Spleen (tissue), 11 donors: ENCODE data around the gene MCOLN2. TPM values are rescaled to one million over a fixed set of nuclear protein-coding genes. Genes with fewer than 3 reads are reported as not detected.

Experiments
- DNase-seq: peaks from one replicate; pipeline ENCODE4 v3.0.0-alpha.2; 2020
- H3K27ac ChIP-seq, 8 donors: fragments of 200-600 bp; sonication (generic) in 7 of 8; 1 replicate in 4 of 8; 2 replicates in 4 of 8; pipeline versions ENCODE4 v1.5.0 to v1.8.0; 2016 to 2021; ENCODE audit warnings: inconsistent platforms in 4 of 8, mild to moderate bottlenecking in 4 of 8, moderate library complexity in 1 of 8
- H3K27me3 ChIP-seq, 7 donors: fragments of 200-600 bp; sonication (generic) in 6 of 7; replicated peaks in 1 of 7; 1 replicate in 4 of 7; 2 replicates in 3 of 7; pipeline versions ENCODE4 v1.5.0 to v1.8.0; 2016 to 2021; ENCODE audit warnings: inconsistent platforms in 3 of 7, mild to moderate bottlenecking in 1 of 7
- H3K36me3 ChIP-seq, 6 donors: fragments of 200-600 bp; sonication (generic) in 5 of 6; 1 replicate in 4 of 6; 2 replicates in 2 of 6; pipeline versions ENCODE4 v1.5.0 to v1.8.0; 2016 to 2021; ENCODE audit warnings: inconsistent platforms in 2 of 6
- H3K4me1 ChIP-seq, 6 donors: fragments of 200-600 bp; sonication (generic) in 5 of 6; 1 replicate in 3 of 6; 2 replicates in 3 of 6; pipeline versions ENCODE4 v1.5.0 to v1.8.0; 2016 to 2021; ENCODE audit warnings: inconsistent platforms in 3 of 6
- H3K4me3 ChIP-seq, 8 donors: fragments of 200-600 bp; sonication (generic) in 7 of 8; 1 replicate in 4 of 8; 2 replicates in 4 of 8; pipeline versions ENCODE4 v1.5.0 to v1.8.0; 2016 to 2021; ENCODE audit warnings: inconsistent platforms in 4 of 8, mild to moderate bottlenecking in 4 of 8, moderate library complexity in 2 of 8
- H3K9me3 ChIP-seq, 8 donors: fragments of 200-600 bp; sonication (generic) in 7 of 8; 1 replicate in 4 of 8; 2 replicates in 4 of 8; pipeline versions ENCODE4 v1.5.0 to v1.8.0; 2016 to 2021; ENCODE audit warnings: inconsistent platforms in 4 of 8
- POLR2A ChIP-seq, 3 donors: fragments of 450-650 bp; IDR thresholded peaks; one replicate each; pipeline ENCODE4 v1.5.1; 2017; ENCODE audit warnings: antibody characterized with exemption in 3 of 3, mild to moderate bottlenecking in 1 of 3
- POLR2AphosphoS5 ChIP-seq, 3 donors: sonication (generic); formaldehyde crosslinking; IDR thresholded peaks; one replicate each; pipeline ENCODE4 v1.5.1; 2017; ENCODE audit warnings: antibody characterized with exemption in 3 of 3
- WGBS, 5 donors: extraction: QIAGEN DNeasy Blood & Tissue Kit in 3 of 5; methylation state at CpG; one replicate each; pipeline versions ENCODE4 v1.1.5 to v1.1.7; 2013 to 2018; 5-methylcytosine and 5-hydroxymethylcytosine counted together
- intact Hi-C: fragments of 100-400 bp; cut with DNase I; formaldehyde crosslinking; loops from one replicate; pipeline ENCODE4 v1.15.0; 2023; ENCODE audit warnings: low total_unique reads
- polyA plus RNA-seq, 3 donors: library from polyadenylated mRNA; stranded (reverse); fragments of 200-250 nt; gene quantifications; one replicate each; pipeline ENCODE4 v1.2.1, GENCODE V29; 2013
- total RNA-seq, 7 donors: library from RNA; depleted of rRNA in 3 of 7; stranded (reverse); fragments of >200 nt in 3 of 7; fragmentation: NEBNext Ultra II Directional in 4 of 7; extraction: Animal tissue kit (Norgen Biotek cat#: 25700) in 4 of 7; gene quantifications; one replicate each; pipeline versions ENCODE4 v1.1.0 to v1.2.1, GENCODE V29; 2016 to 2021
- TF ChIP-seq, protein P1 (sequence below), 11 experiments: fragments of 200-600 bp in 7 of 11; fragments of 450-650 bp in 4 of 11; sonication (generic) in 4 of 11; IDR thresholded peaks in 8 of 11; conservative IDR thresholded peaks in 3 of 11; 1 replicate in 7 of 11; 2 replicates in 4 of 11; pipeline versions ENCODE4 v1.4.0 to v1.8.0; 2016 to 2021; ENCODE audit warnings: antibody characterized with exemption in 11 of 11, inconsistent platforms in 4 of 11, mild to moderate bottlenecking in 1 of 11
- donor health status: healthy with polysubstance abuse.
- donor health status: DM: no; HTN: no; CAD: no; lungs with moderate emphysema.
- donor health status: DM: no; HTN: no; CAD: no.
- donor health status: Bipolar disorder and iron deficiency.
- donor health status: healthy.
- donor health status: DM: no; HTN: no; CAD: no.
- donor health status: DM: yes; HTN: yes; CAD: no.

The MCOLN2 gene
- total and polyA plus RNA-seq, 10 donors, result 13.1 to 32.8 (median 16.9) TPM

DNA sequence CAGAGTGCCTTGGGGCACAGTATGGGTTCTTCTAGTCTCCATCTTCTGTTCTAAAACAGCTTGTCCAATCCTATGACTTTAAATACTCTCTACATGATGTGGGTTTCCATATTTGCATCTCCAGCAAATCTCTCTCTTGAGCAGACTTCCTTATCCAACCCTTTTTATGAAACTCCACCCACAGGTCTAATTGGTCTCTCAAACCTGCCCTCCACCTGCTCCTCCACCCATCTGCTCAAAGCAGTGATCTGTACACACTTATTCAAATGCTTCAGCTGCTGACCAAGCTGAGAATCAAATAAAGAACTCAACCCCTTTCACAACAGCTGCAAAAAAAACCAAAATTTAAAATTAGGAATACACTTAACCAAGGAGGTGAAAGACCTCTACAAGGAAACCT, 11.5 kb downstream of the MCOLN2 start:
- no peak for TF ChIP-seq POLR2AphosphoS5 (IDR thresholded peaks at IDR 0.05)
- no peak for TF ChIP-seq POLR2A (IDR thresholded peaks at IDR 0.05)
- TF ChIP-seq, protein P1, sequence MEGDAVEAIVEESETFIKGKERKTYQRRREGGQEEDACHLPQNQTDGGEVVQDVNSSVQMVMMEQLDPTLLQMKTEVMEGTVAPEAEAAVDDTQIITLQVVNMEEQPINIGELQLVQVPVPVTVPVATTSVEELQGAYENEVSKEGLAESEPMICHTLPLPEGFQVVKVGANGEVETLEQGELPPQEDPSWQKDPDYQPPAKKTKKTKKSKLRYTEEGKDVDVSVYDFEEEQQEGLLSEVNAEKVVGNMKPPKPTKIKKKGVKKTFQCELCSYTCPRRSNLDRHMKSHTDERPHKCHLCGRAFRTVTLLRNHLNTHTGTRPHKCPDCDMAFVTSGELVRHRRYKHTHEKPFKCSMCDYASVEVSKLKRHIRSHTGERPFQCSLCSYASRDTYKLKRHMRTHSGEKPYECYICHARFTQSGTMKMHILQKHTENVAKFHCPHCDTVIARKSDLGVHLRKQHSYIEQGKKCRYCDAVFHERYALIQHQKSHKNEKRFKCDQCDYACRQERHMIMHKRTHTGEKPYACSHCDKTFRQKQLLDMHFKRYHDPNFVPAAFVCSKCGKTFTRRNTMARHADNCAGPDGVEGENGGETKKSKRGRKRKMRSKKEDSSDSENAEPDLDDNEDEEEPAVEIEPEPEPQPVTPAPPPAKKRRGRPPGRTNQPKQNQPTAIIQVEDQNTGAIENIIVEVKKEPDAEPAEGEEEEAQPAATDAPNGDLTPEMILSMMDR (IDR thresholded peaks at IDR 0.05 in 8 of 11, conservative IDR thresholded peaks at IDR 0.05 in 3 of 11), result no peak
- DNase-seq, result no peak
- peaks cover 0 to 5% (median 0%) of the 10 kb centered on the region in 8 donors for H3K9me3 ChIP-seq
- H3K27me3 ChIP-seq, result no peaks in the 10 kb centered on the region
- H3K27ac ChIP-seq, result no peak overlapping the region
- no peaks in the 10 kb centered on the region for H3K36me3 ChIP-seq
- H3K4me1 ChIP-seq, result peaks cover 3 to 18% (median 8%) of the 10 kb centered on the region in 6 donors
- no peak overlapping the region for H3K4me3 ChIP-seq
- intact Hi-C loops, result no loop called here

DNA sequence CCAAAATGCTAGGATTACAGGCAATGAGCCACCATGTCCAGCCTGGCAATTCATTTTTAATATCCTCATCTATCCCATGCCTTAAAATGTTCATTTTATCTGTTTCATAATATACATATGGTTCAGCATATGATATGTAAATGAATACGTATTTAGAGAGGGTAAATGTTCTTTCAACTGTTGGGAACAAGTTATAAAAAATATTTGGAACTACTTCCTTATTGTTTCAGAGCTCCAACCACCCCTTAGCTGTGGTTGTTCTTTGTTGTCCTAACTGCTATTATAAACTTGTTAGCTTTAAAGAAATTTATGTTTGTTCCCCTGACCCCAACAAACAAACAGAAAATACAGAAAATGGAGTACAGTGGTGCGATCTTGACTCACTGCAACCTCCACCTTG, 14.5 kb downstream of the MCOLN2 start:
- Histone ChIP-seq H3K36me3 (no peaks in the 10 kb centered on the region), H3K9me3 (peaks cover 0 to 10% (median 0%) of the 10 kb centered on the region in 8 donors), H3K4me1 (no peaks in the 10 kb centered on the region), H3K27ac (no peak overlapping the region), H3K27me3 (no peaks in the 10 kb centered on the region), H3K4me3 (no peak overlapping the region)
- DNase-seq, result no peak
- intact Hi-C loops, result no loop called here
- TF ChIP-seq, protein P1 (IDR thresholded peaks at IDR 0.05 in 8 of 11, conservative IDR thresholded peaks at IDR 0.05 in 3 of 11), result no peak
- TF ChIP-seq POLR2A (IDR thresholded peaks at IDR 0.05), result no peak
- TF ChIP-seq POLR2AphosphoS5 (IDR thresholded peaks at IDR 0.05), result no peak
- WGBS, 5 donors, result 86 to 95% (median 93%) methylated on average over 2 of the region's 2 CpGs

DNA sequence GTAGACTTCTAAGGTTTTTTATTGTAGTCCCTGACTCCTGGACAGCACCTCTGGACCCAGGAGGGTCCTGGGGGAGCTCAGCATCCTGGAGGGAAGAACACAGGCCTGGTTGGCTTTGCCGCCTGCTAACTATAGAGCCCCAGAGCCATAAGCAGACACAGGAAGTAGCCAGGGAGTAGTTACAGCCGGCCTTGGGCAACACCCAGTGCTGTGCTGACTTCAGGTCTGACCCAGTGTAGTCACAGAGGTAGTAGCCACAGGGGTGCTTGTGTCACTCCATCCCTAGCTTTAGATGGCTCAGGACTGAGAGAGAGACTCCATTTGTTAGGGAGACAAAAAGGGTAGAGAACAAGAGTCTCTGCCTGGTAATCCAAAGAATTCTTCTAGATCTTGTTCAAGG, 21.9 kb downstream of the MCOLN2 start:
- TF ChIP-seq POLR2A (IDR thresholded peaks at IDR 0.05) (no peak), POLR2AphosphoS5 (IDR thresholded peaks at IDR 0.05) (no peak)
- TF ChIP-seq, protein P1 (IDR thresholded peaks at IDR 0.05 in 8 of 11, conservative IDR thresholded peaks at IDR 0.05 in 3 of 11), result no peak
- H3K27ac ChIP-seq, result no peak overlapping the region
- peaks cover 0 to 27% (median 18%) of the 10 kb centered on the region in 6 donors for H3K4me1 ChIP-seq
- H3K4me3 ChIP-seq, result no peak overlapping the region
- WGBS, 5 donors, result 33 to 50% (median 39%) methylated on average over 2 of the region's 2 CpGs
- H3K36me3 ChIP-seq, result no peaks in the 10 kb centered on the region
- no peaks in the 10 kb centered on the region for H3K27me3 ChIP-seq
- peaks cover 0 to 5% (median 0%) of the 10 kb centered on the region in 8 donors for H3K9me3 ChIP-seq
- intact Hi-C loops, result no loop called here
- DNase-seq, result no peak

DNA sequence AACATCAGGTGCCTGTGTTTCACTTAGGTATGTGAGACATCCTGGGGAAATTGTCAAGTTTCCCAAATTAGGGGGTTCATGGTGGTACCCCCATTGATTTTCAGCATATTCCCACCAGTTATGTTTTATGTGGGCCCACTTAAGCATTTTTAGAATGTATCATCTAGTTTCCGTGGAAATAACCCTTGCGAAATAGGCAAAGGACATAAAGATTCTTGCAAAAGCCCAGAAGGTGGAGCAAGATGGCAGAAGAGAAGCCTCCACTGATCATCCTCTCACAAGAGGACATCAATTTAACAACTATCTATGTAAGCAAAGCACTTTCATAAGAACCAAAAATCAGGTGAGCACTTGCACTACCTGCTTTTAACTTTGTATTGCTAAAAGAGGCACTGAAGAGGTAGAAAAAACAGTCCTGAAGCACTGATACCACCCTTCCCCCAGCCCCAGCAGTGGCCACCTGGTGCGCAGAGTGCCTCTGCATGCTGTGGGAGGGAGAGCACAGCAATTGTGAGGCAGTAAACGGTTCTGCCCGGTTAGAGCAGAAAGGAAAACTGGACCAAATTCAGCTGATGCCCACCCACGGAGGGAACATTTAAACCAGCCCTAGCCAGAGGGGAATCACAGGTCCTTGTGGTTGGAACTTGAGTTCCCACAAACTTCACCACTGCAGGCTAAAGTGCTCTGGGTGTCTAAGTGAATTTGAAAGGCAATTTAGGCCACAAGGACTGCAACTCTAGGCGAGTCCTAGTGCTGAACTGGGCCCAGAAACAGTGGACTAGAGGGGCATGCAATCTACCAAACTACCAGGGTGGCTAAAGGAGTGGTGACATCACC, 23.2 kb downstream of the MCOLN2 start:
- Histone ChIP-seq H3K27ac (peak overlapping the region in 1 of 8 donors; percentile 38), H3K36me3 (peaks cover 0 to 3% (median 0%) of the 10 kb centered on the region in 6 donors), H3K4me1 (peaks cover 0 to 27% (median 18%) of the 10 kb centered on the region in 6 donors), H3K27me3 (no peaks in the 10 kb centered on the region), H3K4me3 (no peak overlapping the region), H3K9me3 (no peaks in the 10 kb centered on the region)
- 65 to 78% (median 70%) methylated on average over 7 of the region's 7 CpGs for WGBS, 5 donors
- no peak for DNase-seq
- intact Hi-C loops, result no loop called here
- TF ChIP-seq POLR2A (IDR thresholded peaks at IDR 0.05) (no peak), POLR2AphosphoS5 (IDR thresholded peaks at IDR 0.05) (no peak)
